Suppressor macrophage treated with lipopolysaccharide for 4 hours (primary cell): Measurements from ENCODE around the gene SSBP4.

Source experiments
- DNase-seq: peaks from one replicate; pipeline ENCODE4 v3.0.0-alpha.2; 2020

The SSBP4 gene

DNA sequence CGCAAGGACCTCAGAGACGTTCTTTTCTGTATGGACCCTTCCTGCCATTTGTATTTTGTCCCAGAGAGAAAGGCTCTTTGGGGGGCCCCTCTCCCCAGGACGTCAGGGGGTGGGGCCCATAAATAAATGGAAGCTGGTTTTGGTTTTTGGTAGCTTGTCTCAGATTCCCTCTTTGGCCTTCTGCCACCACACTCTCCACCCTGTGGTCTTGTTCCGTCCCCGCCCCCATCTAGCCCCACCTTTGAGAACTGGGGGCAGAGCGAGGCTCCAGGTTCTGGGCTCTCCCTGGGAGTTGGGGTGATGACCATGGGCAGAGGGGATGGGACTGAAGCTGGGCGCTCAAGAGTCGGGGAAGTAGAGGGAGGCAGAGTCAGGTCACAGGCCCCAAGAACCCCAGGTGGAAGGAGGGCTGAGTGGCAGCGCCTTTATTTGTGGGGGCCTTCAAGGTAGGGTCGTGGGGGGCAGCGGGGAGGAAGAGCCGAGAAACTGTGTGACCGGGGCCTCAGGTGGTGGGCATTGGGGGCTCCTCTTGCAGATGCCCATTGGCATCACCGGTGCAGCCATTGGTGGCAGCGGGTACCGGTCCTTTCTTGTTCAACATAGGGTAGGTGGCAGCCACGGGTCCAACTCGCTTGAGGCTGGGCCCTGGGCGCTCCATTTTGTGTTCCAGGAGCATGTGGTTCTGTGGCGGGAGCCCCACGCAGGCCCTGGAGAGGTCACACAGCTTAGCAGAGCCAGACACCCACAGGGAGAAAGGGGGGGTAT is 15.4 kb downstream of the SSBP4 start:
- DNase-seq: no peak

DNA sequence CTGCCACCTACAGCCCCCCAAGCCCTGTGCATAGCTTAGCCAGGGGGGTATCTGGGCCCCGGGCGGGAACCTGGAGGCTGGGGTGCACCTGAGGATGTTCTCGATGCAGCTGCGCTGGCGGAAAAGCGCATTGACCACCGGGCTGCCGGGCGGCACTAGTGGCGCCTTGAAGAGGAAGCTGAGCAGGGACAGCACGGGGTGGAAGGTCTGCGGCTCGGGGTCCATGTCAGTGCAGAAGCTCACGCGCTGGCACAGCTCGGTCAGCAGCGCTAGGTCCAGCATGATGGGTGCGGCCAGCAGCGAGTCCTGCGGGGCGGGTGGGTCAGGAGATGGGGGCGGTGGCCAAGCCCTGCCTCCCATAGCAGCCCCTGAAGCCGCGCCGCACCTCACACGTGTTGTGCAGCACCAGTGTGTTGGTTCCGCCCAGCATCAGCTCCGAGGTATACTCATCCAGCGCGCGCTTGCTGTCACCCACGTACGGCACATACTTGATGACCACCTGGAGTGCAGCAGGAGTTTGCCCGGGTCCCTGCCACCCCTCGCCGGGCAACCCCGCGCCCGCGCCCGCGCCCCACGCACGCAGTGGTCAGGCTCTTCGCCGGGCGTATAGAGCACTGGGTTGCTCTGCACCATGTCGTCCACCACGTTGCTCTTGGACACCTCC is 16.1 kb downstream of the SSBP4 start:
- no peak for DNase-seq

DNA sequence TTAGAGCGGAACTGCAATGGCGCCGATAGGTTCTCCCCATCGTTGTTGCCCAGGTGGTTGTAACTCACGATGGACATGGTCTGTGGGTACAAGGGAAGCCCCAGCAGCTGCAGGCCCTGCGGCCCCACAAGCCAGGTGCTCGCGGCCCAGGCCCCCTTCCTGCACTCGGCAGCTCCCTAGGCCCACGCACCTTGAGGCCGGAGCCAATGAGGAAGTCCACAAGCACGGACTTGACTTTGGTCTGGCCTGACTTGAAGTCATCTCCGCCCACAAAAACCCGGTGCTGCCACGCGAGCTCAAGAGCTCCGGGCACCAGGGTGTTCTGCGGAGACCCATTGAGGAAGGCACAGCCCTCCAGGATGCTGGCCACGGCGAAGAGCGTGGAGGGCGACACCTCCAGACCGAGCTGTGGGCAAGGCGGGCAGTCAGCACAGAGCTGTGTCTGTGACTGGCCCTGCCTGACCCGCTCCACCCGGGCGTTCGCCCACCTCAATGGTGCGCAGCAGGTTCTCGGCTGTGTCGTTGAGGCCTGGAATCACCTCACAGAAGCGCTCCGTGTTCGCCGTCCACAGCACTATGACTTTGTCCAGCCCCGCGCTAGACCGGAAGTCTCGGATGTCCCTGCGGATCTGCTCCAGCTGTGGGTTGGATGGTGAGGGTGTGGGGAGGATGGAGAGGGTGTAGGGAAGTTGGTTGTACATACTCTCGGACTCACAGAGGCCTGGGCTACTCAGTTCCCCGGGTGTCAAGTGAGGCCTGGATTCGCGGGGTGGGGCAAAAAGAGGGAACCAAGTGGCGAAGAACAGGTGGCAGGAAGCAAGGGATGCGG is 16.9 kb downstream of the SSBP4 start:
- DNase-seq: peak; percentile 53

DNA sequence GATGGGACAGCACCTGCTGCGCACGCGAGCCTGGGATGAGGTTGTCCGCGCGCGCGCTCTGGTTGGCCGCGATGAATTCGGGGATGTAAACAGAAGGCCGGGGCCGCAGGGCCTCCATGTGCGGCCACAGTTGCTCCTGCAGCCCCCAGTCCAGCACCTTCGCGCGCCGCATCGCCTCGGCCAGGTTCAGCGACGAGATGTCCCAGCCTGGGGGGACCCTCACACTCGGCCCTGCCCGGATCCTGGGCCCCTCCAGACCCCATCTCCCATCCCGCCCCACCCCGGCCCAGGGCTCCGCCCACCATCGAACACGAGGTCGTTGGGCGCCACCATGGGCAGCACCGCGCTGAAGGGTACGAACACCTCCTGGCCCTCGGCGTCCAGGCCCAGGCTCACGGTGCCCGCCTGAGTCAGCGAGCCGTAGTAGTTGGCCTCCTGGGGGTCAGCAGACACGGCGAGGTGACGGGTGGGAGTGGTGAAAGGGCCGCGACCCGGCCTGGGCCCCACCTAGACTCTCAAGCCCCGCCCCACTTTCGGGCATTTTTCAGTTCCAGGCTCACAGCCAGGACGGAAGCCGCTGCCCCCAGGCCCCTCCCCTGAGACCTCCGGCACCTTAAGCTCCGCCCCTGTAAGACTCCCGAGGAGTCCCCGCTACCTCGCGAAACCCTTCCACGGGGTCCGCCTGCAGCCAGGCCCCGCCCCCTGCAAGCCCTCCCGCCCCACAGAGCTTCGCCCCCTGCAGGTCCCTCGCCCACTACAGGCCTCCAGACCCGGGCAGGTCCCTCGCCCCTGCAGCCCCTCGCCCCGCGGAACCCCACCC is 17.7 kb downstream of the SSBP4 start:
- peak; percentile 43 for DNase-seq

DNA sequence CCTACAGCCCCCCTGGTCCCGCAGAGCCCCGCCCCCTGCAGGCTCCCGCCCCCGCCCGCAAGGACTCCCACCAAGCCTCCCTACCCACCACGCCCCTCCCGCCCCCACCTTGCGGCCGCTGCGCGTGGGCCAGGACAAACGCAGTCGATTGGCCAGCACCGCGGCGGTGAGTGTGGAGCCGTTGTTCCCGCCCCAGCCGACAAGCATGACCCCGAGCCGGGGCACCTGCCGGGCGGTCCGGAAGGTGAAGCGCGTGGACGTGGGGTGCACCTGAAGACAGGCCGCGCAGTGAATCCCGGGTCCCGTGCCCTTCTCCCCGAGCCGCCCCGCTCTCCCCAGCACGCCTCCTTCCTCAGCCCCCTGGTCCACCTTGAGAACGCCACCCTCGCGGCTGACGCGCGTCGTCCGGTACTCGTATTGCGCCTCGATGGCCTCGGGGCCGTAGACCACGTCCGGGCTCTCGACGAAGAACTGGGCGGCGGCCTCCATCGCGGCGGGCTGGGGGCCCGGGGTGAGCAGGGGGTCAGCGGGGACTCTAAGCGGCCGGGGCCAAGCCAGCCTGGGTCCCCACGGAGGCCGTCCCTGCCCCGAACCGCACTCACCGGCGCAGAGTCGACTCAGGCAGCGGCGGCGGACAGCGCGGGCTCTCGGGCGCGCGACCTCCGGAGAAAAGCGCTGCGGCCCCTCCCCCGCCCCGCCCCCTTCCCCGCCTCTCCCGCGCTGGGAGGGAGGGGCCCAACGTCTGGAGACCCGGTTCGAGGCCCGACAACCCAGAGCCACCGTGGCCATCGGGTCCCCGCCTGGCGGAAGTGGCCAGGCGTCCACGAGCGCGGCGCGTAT is 18.5 kb downstream of the SSBP4 start, which contains the start of gene ISYNA1:
Gene ISYNA1, minus strand, starts transcription at position 643 of the 840 bp plus-strand sequence. Its CDS starts 154 bp downstream, at position 489.
- DNase-seq: peak; percentile 40

DNA sequence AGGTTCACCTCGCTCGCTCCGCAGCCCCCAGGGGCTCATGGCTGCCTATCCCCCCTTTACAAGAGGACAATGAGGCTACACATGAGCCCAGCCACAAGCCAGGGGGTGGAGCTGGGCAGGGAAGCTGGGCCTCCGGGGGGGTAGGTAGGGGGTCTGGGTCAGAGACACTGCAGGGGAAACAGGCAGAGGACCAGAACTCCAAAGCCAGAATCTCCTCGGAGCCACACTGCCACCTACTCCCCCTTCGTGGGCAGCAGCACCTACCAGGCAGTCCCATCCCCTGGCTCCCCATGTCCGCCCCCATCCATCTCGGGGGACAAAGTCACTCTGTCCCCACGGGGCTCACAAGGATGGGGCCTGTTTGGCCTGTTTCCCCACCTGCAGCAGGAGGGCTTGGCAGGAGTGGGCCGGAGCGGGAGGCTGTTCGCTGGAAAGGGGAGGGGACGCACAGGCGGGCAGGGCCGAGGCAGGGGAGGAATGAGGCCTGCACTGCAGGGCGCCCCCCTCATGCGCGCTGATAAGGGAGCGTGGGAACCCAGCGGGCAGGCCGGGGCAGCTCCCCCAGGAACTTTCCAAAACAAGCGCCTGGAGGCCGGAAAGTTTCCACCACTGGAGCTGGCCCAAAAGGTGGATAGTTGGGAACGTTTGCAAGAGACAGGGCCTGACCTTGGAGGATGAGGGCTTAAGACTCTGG is 19.3 kb downstream of the SSBP4 start:
- no peak for DNase-seq

DNA sequence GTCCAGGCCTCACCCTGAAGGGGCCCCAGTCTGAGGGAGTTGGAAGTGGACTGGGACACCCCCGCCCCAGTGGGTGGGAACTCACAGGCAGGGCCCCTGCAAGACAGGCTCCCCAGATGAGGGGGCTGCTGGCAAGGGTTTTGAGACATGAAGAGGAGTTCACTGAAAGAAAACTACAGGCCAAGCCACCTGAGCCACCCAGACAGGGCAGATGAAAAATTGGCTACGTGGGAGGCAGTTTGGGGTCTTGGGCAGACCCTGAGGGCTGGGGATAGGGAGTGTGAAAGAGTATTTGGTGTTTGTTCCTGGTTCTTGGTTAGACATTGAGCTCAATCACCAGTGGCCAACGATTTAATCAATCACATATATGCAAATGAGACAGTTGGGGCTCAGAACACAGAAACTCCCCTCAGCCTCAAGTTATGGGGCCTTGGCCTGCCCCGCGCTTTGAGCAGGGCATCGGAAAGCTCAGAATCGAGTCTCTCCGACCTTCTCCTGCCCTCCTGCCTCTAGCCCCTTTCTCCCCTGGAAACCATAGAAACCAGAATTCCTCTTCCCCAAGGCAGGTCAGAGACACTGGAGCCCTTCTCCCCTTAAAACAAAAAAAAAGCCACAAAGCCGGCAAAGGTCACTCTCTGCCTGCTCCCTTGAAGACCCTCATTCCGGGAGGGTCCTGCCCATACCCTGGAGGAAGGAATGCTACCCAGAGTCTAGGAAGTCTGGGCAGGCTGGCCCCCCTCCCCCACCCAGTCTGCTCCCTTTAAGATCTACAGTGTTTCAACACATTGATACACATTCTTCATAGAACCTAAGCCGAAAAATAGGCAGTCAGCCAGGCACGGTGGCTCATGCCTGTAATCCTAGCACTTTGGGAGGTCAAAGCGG is 20.1 kb downstream of the SSBP4 start:
- DNase-seq: no peak

DNA sequence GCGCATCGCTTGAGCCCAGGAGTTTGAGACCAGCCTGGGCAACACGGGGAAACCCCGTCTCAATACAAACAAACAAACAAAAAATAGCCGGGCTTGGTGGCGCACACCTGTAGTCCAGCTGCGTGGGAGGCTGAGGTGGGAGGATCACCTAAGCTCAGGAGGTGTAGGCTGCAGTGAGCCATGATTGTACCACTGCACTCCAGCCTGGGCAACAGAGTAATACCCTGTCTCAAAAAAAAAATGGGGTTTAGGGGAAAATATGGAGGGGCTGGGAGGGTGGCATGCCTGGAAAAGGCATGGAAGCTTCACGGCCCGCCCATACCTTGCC is 20.7 kb downstream of the SSBP4 start:
- no peak for DNase-seq

DNA sequence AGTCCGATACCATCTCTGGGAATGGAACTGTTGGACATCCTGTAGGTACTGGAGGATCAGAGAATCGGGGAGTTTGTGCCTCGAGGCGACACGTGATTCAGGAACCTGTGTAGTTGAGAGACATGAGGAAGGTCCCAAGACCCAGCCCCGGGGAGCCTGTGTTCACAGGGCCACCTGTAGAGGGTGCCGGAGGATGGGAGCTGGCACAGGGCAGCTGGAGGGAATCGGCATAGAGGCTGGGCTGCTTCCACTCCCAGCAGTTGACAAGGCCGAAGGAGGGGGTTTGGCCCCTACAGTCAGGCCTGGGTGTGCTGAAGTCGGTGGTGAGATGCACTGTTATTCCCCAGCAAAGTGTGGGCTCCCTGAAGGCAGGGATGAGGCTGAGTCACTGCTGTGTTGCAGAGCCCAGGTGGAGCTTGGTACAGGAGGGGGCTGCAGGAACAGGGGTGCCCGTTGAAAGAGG is 21.2 kb downstream of the SSBP4 start:
- DNase-seq: no peak

DNA sequence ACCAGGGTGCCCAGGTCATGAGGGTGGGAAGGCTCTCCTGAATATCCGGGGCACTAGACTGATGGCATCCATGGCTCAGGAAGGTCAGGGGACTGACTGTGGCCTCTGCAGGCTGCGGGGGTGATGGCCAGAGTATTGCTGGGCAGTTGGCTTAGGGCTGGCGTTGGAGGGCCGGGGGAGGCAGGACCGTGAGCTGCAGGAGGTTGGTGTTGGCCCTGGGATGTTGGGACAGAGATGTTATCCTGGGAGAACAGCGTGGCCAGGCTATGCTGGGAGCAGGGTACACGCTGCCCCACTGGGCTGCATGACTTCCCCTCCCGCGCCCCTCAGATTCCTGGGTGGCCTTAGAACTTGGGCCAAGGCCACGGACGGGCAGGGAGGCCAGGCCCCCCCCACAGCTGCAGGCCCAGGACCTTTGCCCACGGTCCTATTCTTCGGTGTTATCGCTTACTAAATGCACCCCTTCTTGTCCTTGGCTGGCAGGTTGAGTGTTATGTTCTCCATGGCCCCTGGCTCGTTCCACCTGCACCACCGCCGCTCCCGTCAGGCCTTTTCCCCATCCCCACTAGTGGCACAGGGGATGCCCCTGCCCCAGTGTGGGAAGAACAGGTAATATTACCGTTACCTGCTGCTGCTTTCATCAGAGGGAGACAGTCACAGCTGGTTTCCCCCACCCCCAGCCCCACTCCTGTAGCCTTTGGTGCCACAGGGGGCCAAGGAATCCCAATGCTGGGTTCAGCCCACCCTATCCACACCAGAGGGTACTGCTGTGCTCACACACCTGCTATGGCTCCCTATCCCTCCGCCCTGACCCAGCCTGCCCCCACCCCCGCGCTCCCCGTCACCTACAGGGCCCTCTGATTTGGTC is 22.0 kb downstream of the SSBP4 start:
- no peak for DNase-seq

DNA sequence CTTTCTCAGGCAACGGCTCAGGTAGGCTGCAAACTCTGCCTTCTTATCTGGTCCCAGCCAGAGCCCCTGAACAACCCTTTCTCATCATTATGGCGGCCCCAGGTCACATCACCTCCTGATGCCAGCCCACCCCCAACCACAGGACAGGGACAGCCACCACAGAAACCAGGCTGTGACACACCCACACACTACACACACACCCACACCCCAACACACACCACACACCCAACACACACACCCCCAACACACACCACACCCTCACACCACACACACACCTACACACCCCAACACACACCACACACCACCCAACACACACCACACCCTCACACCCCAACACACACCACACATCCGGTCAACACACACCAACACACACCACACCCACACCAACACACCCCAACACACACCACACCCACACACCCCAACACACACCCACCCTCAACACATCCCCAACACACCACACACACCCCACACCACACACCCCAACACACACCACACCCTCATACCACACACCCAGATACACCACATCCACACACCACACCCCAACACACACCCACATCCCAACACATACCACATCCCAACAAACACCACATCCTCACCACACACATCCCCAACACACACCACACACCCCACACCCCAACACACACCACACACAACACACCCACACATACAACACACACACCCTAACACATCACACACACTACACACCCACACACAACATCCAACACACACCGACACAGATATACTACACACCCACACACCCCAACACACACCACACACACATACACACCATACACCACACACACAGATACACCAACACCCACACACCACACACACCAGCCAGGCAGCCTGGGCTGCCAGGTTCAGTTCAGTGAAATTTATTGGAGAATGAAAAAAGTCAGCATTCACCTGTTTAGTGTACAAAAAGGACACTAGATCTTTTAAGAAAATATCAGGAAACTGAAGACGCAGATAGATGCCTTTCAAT is 22.9 kb downstream of the SSBP4 start:
- no peak for DNase-seq

DNA sequence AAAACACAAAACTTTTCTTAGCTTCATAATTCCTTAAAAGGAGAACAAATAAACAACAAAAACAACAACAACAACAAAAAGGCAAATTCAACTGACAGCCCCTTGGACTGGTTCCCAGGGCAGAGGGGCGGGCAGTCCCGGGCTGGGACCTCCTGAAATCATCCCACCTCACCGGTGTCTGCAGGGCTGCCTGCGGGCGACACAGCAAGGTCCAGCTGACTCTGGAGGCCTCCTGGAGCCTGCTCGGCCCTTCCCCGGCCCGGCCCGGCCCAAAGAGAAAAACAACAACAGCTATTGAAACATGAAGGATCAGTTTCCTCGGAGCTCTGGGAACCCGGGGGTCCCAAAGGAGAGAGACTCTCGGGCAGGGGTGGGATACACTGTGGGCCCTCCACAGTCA is 23.7 kb downstream of the SSBP4 start:
- DNase-seq: no peak

DNA sequence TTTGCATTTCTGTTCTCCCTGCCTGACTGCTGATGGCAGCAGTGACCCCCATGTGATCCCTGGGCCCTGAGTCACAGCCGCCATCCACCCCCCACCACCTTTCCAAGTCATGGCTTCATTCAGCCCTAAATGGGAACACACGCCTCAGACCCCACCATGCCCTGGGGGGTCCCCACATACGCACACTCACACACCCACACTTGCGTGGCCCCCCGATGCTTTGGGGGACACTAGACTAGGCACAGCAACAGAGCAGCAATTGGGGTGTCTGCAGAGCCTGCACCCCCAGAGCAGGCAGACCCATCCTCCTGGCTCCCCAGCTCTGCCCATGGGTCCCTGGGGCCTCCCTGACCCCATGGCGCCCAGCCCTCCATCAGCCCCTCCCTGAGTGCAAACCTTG is 24.2 kb downstream of the SSBP4 start:
- DNase-seq: no peak

DNA sequence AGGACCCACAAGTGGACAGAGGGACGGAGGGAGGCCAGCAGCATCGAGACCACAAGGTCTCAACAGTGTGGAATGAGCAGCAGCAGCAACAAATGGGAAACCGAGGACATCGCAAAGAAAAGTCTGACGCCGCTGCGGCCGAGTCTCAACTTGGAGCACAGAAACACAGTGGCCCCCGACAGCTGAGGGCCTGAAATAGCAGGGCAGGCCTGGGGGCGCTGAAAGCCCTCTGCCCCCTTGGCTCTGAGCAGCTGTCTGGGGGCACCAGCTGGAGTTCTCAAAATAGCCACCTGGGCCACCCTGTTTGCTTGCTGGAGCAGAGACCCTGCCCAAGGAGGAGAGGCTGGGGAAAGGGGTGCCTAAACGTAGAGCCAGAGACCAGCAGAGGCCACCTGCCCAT is 24.6 kb downstream of the SSBP4 start:
- no peak for DNase-seq

DNA sequence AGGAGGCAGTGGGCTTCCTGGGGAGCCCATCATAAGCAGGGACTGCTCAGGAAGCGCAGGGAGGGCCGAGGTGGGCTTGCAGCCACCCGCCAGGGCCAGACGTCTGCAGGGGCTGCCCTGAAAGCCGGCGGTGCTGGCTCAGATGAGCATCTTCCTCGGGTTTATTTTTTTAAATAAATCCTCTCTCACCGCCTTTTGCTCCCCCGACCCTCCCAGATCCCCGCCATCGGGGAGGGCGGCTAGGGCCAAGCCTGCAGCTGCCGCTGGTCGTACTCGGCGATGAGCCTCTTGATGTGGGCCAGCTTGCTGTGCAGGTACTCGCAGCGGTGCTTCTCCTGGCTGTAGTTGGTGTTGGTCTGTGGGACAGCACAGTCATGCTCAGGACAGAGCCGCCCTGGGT is 25.3 kb downstream of the SSBP4 start:
- no peak for DNase-seq

DNA sequence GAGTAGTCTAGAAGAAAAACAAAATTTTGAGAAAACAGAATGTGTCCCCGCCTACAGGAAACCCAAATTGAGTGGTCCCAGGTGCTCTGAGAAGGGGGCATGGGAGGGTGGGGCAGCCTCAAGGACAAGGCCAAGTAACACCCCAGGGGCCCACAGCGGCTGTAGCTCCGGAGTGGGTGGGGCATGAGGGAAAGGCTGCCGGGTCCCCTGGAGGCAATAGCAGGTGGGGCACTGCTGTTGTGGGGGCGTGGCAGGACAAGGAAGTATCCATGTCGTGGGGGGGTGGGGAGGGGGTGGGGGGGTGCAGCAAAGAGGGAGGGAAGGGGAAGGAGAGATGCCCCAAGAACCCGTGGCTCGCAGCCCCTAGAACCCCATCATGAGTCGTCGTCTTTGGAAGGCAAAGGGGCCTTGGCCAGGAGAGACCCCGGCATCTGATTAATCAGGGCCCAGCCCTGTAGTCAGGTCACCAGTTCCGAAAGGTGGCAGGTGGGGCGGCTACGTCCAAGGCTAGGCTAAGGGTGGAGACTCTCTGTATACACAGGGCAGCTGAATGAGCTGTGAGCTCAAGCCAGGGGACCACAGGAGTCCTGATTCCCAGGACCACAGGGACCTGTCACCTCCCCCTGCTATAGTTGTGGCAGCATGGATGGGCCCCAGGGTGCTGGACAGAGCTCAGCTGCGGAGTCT is 26.2 kb downstream of the SSBP4 start:
- no peak for DNase-seq

DNA sequence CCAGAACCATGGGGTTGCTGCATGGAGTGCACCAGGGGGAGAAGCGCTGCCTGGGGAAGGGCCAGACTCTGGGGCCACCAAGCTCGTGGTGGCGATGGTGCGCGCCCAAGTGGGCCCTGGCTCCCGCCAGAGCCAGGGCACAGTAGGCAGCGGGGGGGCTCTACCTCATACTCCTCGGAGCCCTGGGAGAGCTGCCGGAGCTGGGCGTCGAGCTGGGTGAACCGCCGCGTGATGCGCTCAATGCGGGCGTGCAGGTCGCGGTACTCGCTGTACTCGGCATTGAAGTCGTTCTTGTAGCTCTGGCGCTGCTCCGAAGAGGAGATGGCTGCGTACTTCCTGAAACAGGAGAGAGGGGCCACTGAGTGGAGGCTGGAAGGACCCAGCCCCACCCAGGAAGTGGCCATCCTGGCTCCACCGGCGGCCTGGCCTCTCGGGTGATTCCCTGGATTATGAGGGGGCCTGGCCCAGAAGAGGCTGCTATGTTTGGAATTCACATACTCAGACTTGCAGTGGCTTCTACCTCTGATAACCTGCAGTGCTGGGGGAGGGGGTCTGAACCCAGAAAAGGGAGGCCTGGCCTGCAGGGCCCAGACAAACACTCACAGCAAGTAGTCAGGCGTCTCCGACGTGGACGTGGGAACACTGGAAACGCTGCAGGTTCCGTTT is 27.1 kb downstream of the SSBP4 start:
- no peak for DNase-seq
